ENCODE results near the gene MAPT.
"Not testable (repeated sequence)": the region's sequence is repeated elsewhere in the genome, so short reads cannot be mapped to it uniquely, and the experiment has no call there.

Gene MAPT

GRCh38 chr17:45900723-45901415 is 6.5 kb downstream of the MAPT start:
- no peak for DNase-seq (ENCODE audit: low spot score)

- no peak for DNase-seq (ENCODE audit: low spot score)
These were observed 8.6 kb downstream of the MAPT start for GRCh38 chr17:45902892-45903346.

- no peak for DNase-seq (ENCODE audit: low spot score)
These were observed 10.5 kb downstream of the MAPT start for GRCh38 chr17:45904866-45905265.

GRCh38 chr17:45905814-45906213 is 11.5 kb downstream of the MAPT start:
- no peak for DNase-seq (ENCODE audit: low spot score)

GRCh38 chr17:45906237-45906636 is 11.9 kb downstream of the MAPT start:
- no peak for DNase-seq (ENCODE audit: low spot score)

- no peak for DNase-seq (ENCODE audit: low spot score)
These were observed 12.7 kb downstream of the MAPT start for GRCh38 chr17:45906927-45907622.

GRCh38 chr17:45907750-45908395 is 13.5 kb downstream of the MAPT start:
- DNase-seq (ENCODE audit: low spot score) = no peak

- no peak for DNase-seq (ENCODE audit: low spot score)
These were observed 14.1 kb downstream of the MAPT start for GRCh38 chr17:45908460-45908859.

GRCh38 chr17:45908935-45909334 is 14.6 kb downstream of the MAPT start:
- DNase-seq (ENCODE audit: low spot score) = no peak

- no peak for DNase-seq (ENCODE audit: low spot score)
These were observed 16.3 kb downstream of the MAPT start for GRCh38 chr17:45910667-45911066.

- DNase-seq (ENCODE audit: low spot score) = no peak
These were observed 18.0 kb downstream of the MAPT start for GRCh38 chr17:45912319-45912718.

GRCh38 chr17:45913030-45913429 is 18.7 kb downstream of the MAPT start:
- not testable (repeated sequence) for DNase-seq (ENCODE audit: low spot score)

- no peak for DNase-seq (ENCODE audit: low spot score)
These were observed 19.8 kb downstream of the MAPT start for GRCh38 chr17:45914047-45914717.

GRCh38 chr17:45915263-45915662 is 20.9 kb downstream of the MAPT start:
- DNase-seq (ENCODE audit: low spot score) = no peak

GRCh38 chr17:45917081-45917480 is 22.7 kb downstream of the MAPT start:
- no peak for DNase-seq (ENCODE audit: low spot score)

- DNase-seq (ENCODE audit: low spot score) = no peak
These were observed 23.9 kb downstream of the MAPT start for GRCh38 chr17:45918241-45918745.

GRCh38 chr17:45919136-45919535 is 24.8 kb downstream of the MAPT start:
- DNase-seq (ENCODE audit: low spot score) = no peak

- DNase-seq (ENCODE audit: low spot score) = no peak
These were observed 25.7 kb downstream of the MAPT start for GRCh38 chr17:45920083-45920482.

- DNase-seq (ENCODE audit: low spot score) = no peak
These were observed 29.3 kb downstream of the MAPT start for GRCh38 chr17:45923511-45924268.

- DNase-seq (ENCODE audit: low spot score) = no peak
These were observed 30.0 kb downstream of the MAPT start for GRCh38 chr17:45924332-45924820.

- no peak for DNase-seq (ENCODE audit: low spot score)
These were observed 31.0 kb downstream of the MAPT start for GRCh38 chr17:45925311-45925710.
